GM13976 (cell line): Measurements from ENCODE around the gene SEC24B.

Source experiments
- DNase-seq: peaks from one replicate; pipeline ENCODE4 v3.0.0; 2012; ENCODE audit warnings: low spot score
- in situ Hi-C: fragments of 300-500 bp; cut with MboI; formaldehyde crosslinking; loops from one replicate; pipeline ENCODE4 v1.12.0; 2022; ENCODE audit warnings: low sequenced_read_pairs, mixed read lengths, inconsistent platforms; ENCODE audit not compliant: unreplicated experiment
- TF ChIP-seq, protein P1 (sequence below): IDR thresholded peaks from 2 replicates; pipeline ENCODE4 v1.5.1; 2012; ENCODE audit warnings: borderline replicate concordance, mild to moderate bottlenecking; ENCODE audit not compliant: insufficient read depth; ENCODE audit errors: extremely low read depth, missing control alignments, control extremely low read depth

The SEC24B gene

DNA sequence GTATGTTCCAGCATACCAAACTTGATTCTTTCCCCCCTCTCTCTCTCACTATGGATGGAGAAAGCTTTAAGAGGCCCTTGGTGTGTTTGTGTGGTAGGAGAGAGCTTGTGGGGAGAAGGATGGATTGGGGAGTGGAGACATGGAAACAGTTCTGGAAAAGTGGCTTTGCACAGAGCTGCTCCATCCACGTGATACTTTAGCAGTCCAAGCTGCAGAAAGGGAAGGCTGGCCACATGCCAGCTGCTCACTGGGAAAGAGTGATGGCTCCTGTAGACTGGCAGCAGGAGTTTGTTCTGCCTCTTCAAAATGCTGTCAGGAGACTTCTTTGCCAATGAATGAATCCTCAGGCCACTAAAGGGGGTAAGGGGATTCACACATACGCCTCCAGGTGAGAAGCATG lies 21.7 kb upstream of the SEC24B start:
- TF ChIP-seq, protein P1, sequence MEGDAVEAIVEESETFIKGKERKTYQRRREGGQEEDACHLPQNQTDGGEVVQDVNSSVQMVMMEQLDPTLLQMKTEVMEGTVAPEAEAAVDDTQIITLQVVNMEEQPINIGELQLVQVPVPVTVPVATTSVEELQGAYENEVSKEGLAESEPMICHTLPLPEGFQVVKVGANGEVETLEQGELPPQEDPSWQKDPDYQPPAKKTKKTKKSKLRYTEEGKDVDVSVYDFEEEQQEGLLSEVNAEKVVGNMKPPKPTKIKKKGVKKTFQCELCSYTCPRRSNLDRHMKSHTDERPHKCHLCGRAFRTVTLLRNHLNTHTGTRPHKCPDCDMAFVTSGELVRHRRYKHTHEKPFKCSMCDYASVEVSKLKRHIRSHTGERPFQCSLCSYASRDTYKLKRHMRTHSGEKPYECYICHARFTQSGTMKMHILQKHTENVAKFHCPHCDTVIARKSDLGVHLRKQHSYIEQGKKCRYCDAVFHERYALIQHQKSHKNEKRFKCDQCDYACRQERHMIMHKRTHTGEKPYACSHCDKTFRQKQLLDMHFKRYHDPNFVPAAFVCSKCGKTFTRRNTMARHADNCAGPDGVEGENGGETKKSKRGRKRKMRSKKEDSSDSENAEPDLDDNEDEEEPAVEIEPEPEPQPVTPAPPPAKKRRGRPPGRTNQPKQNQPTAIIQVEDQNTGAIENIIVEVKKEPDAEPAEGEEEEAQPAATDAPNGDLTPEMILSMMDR = no peak
- in situ Hi-C loops = loop anchor here (25.0 kb wide), 2 partner anchors 575 to 1100 kb away; no protein-coding TSS in a partner anchor
- no peak for DNase-seq

DNA sequence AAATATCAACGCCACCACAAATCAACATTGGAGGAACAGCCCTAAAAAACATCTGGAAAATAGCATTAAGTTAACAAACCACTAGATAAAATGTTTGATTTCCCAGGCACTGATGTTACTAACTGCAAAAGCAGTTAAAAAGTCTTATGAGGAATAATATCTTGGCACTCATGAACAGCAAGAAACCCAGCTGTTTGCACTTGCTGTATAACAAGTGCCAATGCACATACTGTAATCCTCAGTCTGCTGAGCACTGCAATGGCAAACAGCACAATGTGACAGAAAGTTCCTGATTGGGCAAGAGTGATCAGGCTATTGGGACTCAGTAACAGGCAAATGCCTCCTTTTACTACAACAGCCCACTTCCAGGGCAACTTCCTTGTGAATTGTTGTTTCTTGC lies 20.8 kb upstream of the SEC24B start:
- TF ChIP-seq, protein P1 = no peak
- DNase-seq = no peak
- in situ Hi-C loops = loop anchor here (25.0 kb wide), 2 partner anchors 575 to 1100 kb away; no protein-coding TSS in a partner anchor

DNA sequence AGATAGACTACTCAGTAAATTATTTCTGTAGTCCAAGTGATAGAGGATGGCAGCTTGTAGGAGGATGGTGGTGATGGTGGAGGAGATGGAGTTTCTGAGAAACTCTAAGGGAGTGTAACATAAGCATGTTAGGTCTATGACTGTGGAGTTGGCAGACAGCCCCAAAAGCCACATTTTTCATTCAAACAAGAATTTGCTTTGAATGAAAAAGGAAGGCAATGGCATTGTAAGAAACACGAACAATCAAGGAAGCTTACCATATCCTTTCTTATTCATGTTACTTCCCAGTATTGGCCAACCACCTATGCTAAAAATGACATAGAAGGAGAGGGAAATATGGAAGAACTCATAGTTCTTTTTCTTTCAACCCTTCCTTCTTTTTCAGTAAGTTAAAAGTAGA lies 18.7 kb upstream of the SEC24B start:
- TF ChIP-seq, protein P1 = no peak
- DNase-seq = no peak
- in situ Hi-C loops = loop anchor here (25.0 kb wide), 2 partner anchors 578 to 1097 kb away; no protein-coding TSS in a partner anchor

DNA sequence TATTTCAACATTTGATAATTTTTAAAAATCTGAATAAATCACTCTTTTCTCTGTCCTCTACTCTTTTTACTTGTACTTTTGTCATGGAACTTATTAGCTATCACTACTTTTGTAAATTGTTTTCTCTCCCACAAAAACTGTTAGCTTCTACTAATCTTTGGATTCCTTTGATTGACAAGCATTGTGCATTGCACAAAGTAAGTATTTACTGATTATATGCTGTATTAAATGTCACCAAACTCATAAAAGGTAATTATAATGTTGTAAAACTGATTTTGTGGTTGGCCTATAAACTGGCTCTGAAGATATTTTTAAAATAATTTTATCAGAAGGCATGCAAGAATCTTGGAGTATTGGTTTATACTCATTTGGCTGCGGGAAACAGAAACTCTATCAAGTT lies 15.0 kb upstream of the SEC24B start:
- TF ChIP-seq, protein P1 = no peak
- no peak for DNase-seq
- in situ Hi-C loops = loop anchor here (25.0 kb wide), 2 partner anchors 581 to 1094 kb away; no protein-coding TSS in a partner anchor

DNA sequence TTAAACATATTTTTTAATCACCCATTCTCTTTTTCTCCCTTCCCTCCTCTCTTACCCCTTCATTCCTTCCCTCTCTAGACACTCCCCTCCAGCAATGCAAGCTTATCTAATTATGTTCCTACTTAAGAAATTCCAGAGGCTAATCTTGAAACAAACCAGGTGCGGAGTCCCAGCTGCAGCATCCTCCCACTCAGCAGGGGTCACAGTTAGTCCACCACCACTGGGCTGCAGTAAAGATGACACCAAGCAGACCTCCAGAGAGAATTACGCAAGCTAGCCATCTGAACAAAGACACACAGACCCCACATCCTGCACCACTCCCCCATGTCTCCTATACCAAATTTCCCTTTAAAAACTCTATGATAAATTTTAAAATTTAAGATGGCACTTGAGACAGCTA lies 13.9 kb upstream of the SEC24B start:
- in situ Hi-C loops = loop anchor here (10.0 to 25.0 kb wide), 3 partner anchors 385 to 1093 kb away; partner anchors contain the start of gene CFI
- TF ChIP-seq, protein P1 = no peak
- DNase-seq = no peak

DNA sequence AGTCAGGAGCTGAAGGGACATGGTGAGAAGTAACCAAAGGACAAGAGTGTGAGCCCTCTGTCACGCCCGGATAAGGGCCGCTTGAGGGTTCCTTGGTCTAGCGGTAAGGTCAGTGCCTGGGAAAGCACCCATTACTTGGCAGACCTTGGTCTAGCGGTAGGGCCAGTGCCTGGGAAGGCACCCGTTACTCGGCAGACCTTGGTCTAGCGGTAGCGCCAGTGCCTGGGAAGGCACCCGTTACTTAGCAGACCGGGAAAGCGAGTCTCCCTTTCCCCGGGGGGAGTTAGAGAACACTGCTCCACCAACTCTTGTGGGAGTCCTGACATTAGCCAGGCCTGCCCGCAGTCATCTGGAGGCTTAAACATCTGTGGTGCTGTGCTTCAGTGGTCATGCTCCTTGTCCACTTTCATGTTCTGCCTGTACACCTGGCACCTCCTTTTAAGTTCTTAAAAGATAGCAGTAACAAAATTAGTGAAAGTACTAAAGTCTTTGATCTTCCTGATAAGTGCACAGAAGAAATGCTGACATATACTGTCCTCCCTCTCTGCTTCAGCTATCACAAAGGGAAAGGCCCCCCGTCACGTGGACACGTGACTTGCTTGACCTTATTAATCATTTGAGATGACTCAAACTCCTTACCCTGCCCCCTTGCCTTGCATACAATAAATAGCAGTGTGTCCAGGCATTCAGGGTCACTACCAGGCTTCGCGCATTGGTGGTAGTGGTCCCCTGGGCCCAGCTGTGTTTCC lies 9.3 kb upstream of the SEC24B start:
- no peak for DNase-seq
- in situ Hi-C loops = loop anchor here (10.0 to 25.0 kb wide), 3 partner anchors 381 to 1088 kb away; partner anchors contain the start of gene CFI
- TF ChIP-seq, protein P1 = no peak
